Measurements from ENCODE around the gene ZFP36L1. TPM values are rescaled to one million over a fixed set of nuclear protein-coding genes. Genes with fewer than 3 reads are reported as not detected.

The ZFP36L1 gene
- total and polyA plus RNA-seq, 8 donors: 44.4 to 655 (median 131) TPM

DNA sequence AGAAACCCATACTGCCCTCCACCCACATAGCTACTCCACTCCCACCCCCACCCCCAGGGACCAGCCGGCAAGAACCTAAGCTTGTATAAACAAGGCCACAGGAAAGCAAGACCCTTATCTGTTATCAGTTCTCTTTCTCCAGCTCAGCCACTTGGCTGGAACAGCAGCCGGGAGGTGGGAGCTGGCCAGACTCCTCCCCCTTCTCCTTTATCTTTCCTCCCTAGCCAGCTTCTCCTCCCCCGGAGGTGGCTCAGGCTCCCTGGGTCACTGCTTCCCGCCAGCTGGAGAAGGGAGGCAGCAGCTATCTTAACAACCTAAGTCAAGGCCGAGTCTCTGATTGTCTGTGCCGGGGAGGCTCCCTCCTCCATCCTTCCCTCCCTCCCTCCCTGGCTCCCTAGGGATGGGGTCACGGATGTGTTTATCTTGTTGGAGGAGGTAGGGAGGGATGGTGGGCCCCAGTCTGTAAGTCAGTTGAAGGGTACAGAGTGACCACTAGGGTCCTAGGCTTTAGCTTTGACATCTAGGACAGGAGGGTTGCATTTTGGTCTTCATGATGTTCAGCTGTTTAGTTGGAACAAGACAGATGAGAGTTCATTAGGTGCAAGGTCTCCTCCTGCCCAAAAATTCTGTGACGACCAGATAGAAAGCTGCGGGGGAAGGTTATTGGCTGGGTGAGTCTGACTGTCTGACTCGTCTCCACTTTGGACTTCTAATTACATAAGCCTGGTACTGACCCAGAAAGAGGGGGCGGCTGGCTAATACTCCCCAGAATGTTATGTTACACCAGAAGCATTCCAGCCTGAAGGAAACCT lies 29.7 kb downstream of the ZFP36L1 start:
- no peak overlapping the region for H3K4me3 ChIP-seq
- H3K4me1 ChIP-seq: peaks cover 29 to 55% (median 39%) of the 10 kb centered on the region in 4 donors
- DNase-seq: peak; percentile 87 to 92
- H3K36me3 ChIP-seq: no peaks in the 10 kb centered on the region
- intact Hi-C loops (cut with DNase I; ENCODE audit: low total_unique reads): no loop called here
- H3K27ac ChIP-seq: peak overlapping the region; percentile 47 to 85 (median 75)
- TF ChIP-seq POLR2AphosphoS5 (IDR thresholded peaks at IDR 0.05) (peak in 1 of 3 donors; percentile 49), POLR2A (IDR thresholded peaks at IDR 0.05) (no peak), EP300 (IDR thresholded peaks at IDR 0.05) (no peak)
- TF ChIP-seq, protein P1, sequence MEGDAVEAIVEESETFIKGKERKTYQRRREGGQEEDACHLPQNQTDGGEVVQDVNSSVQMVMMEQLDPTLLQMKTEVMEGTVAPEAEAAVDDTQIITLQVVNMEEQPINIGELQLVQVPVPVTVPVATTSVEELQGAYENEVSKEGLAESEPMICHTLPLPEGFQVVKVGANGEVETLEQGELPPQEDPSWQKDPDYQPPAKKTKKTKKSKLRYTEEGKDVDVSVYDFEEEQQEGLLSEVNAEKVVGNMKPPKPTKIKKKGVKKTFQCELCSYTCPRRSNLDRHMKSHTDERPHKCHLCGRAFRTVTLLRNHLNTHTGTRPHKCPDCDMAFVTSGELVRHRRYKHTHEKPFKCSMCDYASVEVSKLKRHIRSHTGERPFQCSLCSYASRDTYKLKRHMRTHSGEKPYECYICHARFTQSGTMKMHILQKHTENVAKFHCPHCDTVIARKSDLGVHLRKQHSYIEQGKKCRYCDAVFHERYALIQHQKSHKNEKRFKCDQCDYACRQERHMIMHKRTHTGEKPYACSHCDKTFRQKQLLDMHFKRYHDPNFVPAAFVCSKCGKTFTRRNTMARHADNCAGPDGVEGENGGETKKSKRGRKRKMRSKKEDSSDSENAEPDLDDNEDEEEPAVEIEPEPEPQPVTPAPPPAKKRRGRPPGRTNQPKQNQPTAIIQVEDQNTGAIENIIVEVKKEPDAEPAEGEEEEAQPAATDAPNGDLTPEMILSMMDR (IDR thresholded peaks at IDR 0.05): no peak
- no peaks in the 10 kb centered on the region for H3K9me3 ChIP-seq
- 32 to 41% (median 34%) methylated on average over 11 of the region's 11 CpGs for WGBS, 5 donors
- H3K27me3 ChIP-seq: no peaks in the 10 kb centered on the region

GRCh38 chr14:68761391-68761790 lies 31.5 kb downstream of the ZFP36L1 start:
- Histone ChIP-seq H3K4me3 (no peak overlapping the region), H3K4me1 (peaks cover 35 to 71% (median 50%) of the 10 kb centered on the region in 4 donors), H3K9me3 (no peaks in the 10 kb centered on the region), H3K36me3 (no peaks in the 10 kb centered on the region), H3K27ac (no peak overlapping the region), H3K27me3 (no peaks in the 10 kb centered on the region)
- intact Hi-C loops (cut with DNase I; ENCODE audit: low total_unique reads): no loop called here
- DNase-seq: no peak
- 60 to 91% (median 86%) methylated on average over 1 of the region's 1 CpG for WGBS, 5 donors
- TF ChIP-seq POLR2A (IDR thresholded peaks at IDR 0.05) (no peak), POLR2AphosphoS5 (IDR thresholded peaks at IDR 0.05) (no peak), EP300 (IDR thresholded peaks at IDR 0.05) (no peak)
- TF ChIP-seq, protein P1 (IDR thresholded peaks at IDR 0.05): no peak

- 34 to 55% (median 41%) methylated on average over 2 of the region's 2 CpGs for WGBS, 5 donors
- H3K27me3 ChIP-seq: no peaks in the 10 kb centered on the region
- H3K4me1 ChIP-seq: peaks cover 42 to 77% (median 57%) of the 10 kb centered on the region in 4 donors
- H3K36me3 ChIP-seq: no peaks in the 10 kb centered on the region
- no peaks in the 10 kb centered on the region for H3K9me3 ChIP-seq
- intact Hi-C loops (cut with DNase I; ENCODE audit: low total_unique reads): no loop called here
- no peak overlapping the region for H3K27ac ChIP-seq
- H3K4me3 ChIP-seq: no peak overlapping the region
- no peak for TF ChIP-seq EP300 (IDR thresholded peaks at IDR 0.05)
- DNase-seq: no peak
Observed at GRCh38 chr14:68760761-68761160, 32.1 kb downstream of the ZFP36L1 start.

DNA sequence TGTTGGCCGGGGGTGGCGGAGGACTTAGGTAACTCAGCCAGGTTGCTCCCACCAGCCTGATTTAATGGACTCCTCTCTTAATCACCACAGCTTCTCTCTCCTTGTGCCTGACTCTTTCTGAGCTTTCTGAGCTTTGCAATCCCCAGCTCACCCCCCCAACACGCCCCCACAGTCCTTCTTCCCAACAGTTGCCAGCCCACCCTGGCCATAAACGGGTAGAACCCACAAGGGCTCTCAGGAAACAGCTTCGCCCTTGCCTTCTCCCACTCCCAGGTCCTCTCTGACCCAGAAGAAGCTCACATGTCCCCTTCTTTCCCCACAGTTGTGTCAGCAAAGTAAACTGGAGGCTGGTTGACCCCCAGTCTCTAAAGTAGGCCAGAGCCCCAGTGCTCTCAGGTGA lies 32.9 kb downstream of the ZFP36L1 start:
- no peaks in the 10 kb centered on the region for H3K9me3 ChIP-seq
- no peak overlapping the region for H3K4me3 ChIP-seq
- H3K27ac ChIP-seq: no peak overlapping the region
- WGBS, 5 donors: 72 to 89% (median 81%) methylated on average over 5 of the region's 5 CpGs
- peaks cover 43 to 80% (median 59%) of the 10 kb centered on the region in 4 donors for H3K4me1 ChIP-seq
- TF ChIP-seq EP300 (IDR thresholded peaks at IDR 0.05): no peak
- TF ChIP-seq POLR2AphosphoS5 (IDR thresholded peaks at IDR 0.05): no peak
- no peak for TF ChIP-seq POLR2A (IDR thresholded peaks at IDR 0.05)
- TF ChIP-seq, protein P1 (IDR thresholded peaks at IDR 0.05): no peak
- DNase-seq: no peak
- intact Hi-C loops (cut with DNase I; ENCODE audit: low total_unique reads): no loop called here
- no peaks in the 10 kb centered on the region for H3K27me3 ChIP-seq
- no peaks in the 10 kb centered on the region for H3K36me3 ChIP-seq

All from stomach (tissue), 9 donors.